ENCODE results near the gene TMEM178A.
"Not testable (repeated sequence)": the region's sequence is repeated elsewhere in the genome, so short reads cannot be mapped to it uniquely, and the experiment has no call there.

The TMEM178A gene

DNA sequence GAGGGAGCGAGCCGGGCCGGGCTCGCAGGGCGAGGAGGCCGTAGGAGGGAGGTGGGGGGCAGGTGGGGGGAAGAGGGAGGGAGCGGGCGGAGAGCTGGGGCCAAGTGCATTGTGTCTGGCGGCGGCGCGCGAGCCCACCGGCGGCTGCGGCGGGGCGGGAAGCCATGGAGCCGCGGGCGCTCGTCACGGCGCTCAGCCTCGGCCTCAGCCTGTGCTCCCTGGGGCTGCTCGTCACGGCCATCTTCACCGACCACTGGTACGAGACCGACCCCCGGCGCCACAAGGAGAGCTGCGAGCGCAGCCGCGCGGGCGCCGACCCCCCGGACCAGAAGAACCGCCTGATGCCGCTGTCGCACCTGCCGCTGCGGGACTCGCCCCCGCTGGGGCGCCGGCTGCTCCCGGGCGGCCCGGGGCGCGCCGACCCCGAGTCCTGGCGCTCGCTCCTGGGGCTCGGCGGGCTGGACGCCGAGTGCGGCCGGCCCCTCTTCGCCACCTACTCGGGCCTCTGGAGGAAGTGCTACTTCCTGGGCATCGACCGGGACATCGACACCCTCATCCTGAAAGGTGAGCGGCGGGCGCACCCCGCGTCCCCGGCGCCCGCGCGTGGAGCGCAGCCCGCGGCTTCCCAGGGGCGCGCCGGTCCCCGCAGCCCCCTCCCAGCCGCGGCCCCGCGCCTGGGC, at the start of gene TMEM178A:
TSS of gene TMEM178A (plus strand) at position 107 of the 680 bp plus-strand sequence. CDS start at position 165, 58 bp downstream.
- DNase-seq, result no peak

DNA sequence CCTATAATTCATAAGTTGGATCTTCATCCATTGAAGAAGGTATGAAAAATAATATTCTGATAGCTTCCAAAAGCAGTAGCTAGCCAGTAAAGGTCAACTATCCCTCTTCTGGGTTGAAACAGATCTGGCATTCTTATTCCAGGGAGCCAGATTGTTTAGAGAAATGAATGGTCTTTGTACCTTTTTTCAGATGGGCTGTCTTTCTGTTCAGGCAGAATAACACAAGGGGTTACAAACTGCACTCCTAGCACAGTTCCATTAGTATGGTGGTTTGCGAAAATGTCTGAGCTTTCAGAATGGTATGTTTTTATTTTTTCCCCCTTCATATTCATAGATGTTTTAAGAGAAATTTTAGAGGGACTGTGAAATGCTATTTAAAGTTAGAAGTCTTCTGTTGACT, 47.5 kb upstream of the TMEM178A start:
- no peak for DNase-seq

DNA sequence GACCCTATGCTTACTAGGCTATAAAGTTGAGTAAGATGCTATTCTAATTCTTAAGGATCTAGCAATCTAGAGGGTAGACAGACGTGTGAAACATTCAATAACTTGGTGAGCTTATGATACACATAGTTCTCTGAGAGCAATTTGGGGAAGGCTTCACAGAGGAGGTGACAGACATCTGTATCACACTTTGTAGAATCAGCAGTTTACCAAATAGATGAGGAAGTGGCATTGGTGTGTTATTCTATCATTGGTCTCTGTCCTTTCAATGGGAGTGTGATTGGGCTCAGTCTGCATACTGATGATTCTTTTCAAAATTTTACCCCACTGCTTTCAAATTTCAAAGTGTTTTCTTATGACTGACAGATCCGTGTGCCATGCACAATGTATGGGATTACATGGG, 47.0 kb upstream of the TMEM178A start:
- no peak for DNase-seq

DNA sequence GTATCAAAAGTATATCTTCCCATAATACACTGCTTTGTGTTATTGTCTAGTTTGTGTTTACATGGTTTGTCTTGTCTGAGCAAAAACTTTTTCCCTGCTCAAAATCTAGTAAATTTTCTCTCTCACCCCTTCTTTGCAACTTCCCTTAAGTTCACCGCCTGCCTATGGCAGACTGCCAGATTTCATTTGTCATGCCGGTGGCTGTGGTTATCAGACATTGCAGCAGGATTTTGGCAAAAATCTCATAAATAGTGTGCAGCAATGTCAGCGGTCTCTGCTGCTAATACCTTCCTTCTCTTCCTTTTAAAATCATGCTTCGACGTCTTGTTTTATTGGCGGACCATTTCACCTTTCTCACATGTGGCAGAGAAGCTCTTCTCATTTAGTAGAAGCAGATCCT, 45.6 kb upstream of the TMEM178A start:
- no peak for DNase-seq

DNA sequence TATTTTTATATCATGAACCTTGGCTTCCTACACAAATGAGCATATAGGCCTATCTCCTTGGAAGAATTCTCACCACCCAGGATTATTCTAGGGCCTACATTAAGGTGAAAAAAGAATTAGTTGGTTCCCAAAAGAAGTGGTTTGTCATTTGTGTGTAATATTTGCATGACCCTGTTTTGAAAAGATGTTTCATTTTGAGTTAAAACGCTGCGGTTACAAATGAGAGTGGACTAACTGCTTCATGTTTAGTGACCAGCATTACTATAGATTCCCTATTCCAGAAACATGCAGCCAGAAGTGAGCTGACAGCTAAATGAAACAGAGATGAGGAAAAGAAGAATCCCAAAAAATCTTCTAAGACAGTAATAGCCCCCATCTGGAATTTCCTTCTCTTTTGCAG, 44.1 kb upstream of the TMEM178A start:
- DNase-seq, result no peak

DNA sequence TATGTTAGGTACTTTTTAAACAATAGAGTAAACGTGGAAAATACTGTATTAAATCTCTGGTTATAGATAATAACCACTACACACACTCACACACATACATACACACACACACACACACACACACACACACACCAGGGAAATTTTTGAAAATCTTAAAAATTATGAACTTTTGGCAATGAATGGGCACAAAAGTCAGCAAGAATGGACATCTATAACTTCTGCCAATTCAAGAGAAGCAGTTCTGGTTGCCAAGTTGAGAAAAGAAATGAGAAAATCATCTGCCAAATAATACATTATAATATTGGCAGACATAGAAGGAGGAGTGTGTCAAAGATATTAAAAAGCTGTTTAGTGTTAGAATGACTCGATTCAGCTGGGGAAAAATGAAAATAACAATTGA, 42.9 kb upstream of the TMEM178A start:
- DNase-seq, result no peak

DNA sequence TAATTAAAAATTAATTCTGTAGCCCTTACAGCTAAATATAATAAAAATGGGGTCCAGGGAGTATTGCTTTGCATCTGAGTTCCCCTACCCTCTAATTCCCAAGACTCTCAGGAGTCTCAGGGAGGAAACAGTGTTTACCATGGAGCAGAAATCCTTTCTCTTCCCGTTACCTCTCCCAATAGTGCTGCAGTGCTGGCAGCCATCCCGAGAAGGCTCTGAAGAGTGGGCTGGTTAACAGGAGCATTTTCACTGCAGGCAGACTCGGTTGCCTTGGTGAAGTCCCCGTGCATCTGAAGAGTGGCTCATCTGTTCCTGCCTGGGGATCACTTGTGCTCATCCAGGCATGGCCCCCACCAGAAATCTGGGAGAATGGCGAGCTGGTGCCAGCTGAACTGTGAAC, 41.8 kb upstream of the TMEM178A start:
- DNase-seq, result no peak

DNA sequence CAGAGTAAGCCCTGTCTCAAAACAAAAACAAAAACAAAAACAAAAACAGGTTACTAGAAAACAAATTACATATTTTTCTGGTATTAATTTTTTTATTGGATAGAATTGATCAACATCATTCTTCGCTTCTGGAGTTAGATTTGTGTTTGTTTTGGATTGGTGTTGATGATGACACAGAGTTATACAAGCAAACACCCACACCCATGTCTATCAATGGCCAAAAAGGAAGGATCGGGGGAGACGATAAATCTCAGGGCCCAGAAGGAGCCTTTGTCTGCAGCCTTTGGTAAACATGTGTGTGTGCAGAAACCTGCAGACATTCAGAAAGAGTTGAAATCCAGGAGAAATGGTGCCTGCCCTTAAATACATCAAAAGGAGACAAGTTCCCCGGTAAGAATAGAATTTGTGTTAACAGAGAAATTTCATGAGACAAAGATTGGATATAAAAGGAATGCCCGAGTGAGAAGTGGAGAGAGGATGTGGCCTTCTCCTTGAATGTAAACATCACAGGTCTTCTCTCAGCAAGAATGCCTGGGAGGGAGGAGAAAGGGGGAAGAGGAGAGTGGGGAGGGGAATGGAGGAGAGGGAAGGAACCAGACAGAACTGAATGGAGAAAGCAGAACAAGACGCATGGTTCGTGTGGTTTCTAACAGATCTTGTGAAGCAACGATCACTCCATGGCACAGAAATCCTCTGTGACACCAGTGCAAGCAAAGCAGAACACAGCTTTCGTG, 40.4 kb upstream of the TMEM178A start:
- no peak for DNase-seq

DNA sequence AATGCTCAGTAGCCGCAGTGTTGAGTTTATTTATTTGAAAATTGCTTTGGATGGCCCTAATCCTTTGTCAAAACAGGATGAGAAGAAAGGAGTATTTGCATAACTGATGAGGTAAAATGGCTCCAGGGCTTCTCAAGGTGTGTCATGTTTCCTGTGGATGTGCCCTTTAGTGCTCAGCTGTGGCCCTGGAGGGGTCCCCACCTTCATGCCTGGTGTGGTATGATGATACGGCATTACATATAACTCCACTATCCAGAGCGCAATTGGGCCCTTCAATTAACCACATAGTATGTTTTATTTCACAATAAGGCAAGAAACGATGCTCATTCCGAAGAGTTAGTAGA, 39.8 kb upstream of the TMEM178A start:
- DNase-seq, result no peak

DNA sequence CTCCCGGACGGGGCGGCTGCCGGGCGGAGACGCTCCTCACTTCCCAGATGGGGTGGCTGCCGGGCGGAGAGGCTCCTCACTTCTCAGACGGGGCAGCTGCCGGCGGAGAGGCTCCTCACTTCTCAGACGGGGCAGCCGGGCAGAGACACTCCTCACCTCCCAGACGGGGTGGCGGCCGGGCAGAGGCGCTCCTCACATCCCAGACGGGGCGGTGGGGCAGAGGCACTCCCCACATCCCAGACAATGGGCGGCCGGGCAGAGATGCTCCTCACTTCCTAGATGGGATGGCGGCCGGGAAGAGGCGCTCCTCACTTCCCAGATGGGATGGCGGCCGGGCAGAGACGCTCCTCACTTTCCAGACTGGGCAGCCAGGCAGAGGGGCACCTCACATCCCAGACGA, 37.4 kb upstream of the TMEM178A start:
- DNase-seq, result not testable (repeated sequence)

DNA sequence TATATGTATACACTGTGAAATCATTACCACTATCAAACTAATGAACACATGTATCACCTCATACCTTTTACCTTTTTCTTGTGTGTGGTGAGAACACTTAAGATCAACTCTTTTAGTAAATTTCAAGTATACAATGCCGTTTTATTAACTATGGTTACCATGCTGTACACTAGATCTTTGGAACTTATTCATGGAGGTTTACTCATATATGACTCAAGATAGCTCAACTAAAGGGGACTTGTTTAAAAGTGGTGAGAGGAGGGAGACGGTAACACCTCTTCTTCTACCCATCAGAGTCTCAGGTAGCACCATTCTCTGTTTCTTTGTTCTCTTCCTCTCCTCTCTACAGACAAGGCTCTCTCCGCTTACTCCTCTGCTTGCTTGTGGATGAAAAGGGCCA, 36.1 kb upstream of the TMEM178A start:
- DNase-seq, result no peak

DNA sequence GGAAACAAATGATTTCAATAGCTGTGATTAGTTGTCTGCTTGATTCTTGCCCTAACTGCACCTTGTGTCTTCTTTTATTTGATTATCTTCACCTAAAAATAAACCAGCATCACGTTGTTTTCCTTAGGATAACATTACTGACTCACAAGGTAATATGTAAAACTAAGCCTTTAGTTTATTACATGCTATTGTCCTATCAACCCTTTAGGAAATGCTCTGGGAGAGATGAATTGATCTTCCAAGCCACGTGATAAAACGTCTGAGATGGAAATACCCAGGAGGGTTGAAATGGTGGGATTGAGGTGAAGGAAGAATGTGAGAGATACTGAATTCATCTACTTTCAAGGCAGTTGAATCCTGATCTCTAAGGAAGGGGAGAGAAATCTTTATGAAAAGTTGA, 34.5 kb upstream of the TMEM178A start:
- DNase-seq, result no peak

DNA sequence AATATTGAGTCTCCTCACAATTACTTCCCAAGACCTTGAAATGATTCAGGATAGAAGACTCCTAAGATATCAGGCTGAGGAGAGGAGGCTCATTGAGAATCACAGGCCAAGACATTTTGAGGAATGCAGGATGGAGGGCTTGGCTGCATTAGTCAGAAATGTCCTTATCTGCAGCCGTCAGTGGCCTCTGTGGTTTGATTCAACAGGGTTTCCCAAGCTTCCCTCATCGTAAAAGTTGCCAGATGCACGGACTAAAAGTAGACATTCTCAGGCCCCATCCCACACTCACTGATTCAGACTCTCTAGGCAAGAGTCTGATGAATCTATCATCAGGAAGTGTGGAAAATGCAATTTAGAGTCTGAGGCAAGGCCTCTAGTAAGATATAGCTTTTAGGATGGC, 34.0 kb upstream of the TMEM178A start:
- no peak for DNase-seq

DNA sequence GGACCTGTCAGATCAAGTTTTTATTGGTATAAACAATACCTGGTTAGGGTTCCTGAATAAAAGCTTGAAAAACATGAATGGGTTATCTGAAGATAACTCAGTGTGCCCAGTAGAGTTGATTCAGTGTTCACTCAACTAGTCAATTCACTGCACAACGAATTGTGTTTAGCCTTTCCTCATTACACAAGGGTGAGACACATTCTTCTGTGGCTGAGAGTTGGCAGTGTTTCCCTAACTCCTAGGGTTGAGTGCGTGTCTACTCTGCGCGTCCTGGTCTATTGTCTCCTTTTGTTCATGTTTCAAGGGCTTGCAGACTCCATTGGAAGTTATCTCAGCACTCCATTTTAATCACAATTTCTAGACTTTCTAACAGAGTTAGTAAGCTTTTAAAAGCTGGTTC, 32.8 kb upstream of the TMEM178A start:
- DNase-seq, result no peak

DNA sequence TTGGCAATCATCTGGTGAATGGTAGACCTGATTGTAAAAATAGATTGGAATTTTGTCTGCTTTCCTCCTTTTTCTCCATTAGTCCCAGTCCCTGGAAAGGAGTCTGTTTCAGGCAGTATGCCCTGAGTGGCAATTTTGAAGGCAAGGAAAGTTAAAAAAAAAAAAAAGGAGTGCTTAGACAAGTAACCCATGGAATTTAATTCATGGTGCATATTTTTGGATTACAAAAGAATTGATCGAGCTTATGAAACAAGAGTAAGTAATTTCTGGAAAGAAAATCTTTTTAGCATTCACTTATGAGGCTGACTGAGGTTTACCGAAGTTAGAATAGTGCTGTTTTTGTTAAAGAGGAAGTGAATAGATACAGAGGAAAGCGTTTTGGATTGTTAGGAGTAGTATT, 29.4 kb upstream of the TMEM178A start:
- DNase-seq, result no peak

DNA sequence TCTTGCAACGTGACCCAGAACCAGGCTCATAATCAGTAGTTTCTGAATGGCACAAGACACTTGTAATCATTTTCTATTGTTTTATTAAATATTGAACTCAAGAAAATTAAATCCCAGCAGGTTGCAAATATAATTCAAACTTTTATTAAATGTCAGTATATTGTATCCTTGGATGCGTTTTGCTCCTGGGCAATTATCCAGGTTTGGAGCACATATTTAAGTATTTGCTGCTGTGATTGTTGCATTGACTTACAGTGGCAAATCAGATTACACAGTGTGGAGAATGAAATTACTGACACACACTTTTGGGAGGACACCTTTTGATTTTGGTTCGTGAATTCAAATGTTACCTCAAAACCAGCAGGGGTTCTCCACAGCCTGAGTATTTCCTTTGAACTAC, 27.1 kb upstream of the TMEM178A start:
- DNase-seq, result no peak

DNA sequence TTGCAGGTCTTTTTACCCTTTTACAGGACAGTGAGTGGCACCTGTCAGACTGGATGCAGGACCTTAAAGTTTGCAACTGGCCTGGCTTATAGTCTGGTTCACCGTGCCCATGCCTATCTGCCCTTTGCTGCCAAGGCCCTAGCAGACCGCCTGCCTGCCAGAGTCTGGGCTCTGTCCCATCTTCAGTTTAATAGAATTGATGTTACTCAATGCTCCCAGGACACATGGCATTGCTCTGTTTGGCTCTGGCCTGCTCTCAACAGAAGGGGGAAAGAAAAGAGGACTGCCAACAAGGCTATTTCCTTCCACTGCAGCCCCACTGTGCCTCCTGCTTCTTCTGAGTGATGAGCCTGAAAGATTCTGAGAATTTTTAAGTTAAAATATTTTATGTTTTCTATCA, 25.6 kb upstream of the TMEM178A start:
- no peak for DNase-seq

DNA sequence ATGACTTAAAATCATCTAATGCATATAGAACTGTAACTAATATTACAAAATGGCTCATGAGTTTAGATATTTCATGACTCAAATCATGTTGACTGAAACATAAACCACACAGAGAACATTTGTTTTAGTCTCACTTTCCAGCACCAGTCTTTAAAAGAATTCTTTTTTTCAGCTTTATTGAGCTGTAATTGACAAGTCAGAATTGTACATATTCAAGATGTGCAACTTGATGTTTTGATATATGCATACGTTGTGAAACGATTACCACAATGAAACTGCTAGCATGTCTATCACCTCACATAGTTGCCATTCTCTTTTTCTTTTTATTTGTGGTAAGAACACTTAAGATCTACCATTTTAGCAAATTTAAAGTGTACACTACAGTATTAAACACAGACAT, 25.0 kb upstream of the TMEM178A start:
- DNase-seq, result no peak

DNA sequence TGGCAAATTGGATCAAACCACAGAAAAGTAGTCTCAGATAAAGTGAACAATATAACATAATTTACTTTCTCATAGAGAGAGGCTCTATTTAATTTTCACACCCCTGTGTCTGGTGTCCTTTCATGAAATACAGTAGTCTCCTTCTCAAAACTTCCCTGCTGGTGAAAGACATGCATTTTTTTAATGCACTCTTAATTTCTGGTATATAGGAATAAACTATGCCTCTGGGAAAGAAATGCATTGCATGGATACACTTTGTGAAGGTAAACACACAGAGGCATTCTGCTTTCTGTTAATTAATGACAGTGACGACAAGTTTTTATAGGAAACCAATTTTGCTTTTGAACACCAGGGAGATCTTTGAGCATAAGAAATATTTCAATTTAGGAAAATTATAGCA, 24.1 kb upstream of the TMEM178A start:
- no peak for DNase-seq

DNA sequence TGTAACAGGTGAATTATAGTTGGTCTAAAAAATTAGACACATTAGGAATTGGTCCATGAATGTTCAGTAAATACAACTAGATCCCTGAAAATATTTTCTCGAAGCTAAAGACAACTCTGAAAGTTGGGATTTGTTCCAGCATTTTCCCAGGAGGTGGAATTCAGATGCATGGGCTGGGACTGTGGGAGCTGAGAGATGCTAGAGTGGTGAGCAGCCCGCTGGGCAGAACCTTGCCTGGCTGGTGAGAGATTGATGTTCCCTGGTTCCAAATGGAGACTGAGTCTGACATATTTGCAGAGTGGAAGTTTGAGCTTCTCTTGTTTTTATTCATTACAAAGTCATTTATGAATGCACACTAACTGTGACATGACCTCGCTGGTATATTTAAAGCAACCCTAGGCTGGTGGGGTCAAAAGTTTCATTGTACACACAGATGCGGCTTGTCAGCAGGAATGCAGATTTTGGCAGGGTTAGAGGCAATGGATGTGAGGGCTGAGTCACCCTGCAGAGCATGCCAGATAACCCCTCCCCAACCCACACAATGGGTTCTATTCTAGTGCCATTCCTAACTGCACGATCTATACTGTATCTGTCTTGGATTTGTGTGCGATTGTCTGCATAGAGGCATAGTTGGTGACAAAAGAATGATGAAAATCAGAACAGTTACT, 23.5 kb upstream of the TMEM178A start:
- DNase-seq, result no peak

DNA sequence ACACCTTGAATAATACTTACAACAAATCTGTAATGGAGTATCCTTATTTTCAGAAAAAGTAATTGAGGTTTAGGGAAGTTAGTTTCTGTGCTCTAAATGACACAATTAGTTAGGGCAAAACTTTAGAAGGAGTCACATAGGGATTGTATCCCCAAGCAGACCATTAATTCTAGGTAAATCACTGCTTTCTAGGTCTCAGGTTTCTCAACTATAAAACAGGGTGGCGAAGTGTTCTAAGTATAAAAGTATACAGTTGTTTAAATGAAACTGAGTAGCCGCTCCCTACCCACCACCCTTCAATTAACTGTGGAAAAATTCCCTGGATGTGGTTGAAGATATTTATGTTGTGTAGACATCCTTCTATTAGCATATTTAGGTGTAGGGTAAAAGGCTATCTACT, 19.9 kb upstream of the TMEM178A start:
- DNase-seq, result no peak

DNA sequence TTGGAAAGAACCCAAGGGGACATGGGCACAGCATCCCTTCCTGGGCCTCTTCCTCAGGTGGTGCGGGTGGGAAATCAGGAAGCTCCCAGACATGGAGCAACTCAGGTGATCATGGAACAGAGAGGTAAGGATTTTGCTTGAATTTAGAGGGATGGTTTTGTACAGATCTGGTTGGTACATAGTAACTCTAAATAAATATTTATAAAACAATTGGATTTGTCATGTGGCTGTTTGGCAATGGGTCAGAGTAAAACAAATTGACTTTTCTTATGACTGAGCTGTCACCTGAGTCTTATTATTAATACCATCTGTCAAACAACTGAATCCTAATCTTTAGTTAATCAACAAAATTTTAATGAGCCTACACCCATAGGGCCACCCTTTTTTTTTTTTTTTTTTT, 19.4 kb upstream of the TMEM178A start:
- no peak for DNase-seq

DNA sequence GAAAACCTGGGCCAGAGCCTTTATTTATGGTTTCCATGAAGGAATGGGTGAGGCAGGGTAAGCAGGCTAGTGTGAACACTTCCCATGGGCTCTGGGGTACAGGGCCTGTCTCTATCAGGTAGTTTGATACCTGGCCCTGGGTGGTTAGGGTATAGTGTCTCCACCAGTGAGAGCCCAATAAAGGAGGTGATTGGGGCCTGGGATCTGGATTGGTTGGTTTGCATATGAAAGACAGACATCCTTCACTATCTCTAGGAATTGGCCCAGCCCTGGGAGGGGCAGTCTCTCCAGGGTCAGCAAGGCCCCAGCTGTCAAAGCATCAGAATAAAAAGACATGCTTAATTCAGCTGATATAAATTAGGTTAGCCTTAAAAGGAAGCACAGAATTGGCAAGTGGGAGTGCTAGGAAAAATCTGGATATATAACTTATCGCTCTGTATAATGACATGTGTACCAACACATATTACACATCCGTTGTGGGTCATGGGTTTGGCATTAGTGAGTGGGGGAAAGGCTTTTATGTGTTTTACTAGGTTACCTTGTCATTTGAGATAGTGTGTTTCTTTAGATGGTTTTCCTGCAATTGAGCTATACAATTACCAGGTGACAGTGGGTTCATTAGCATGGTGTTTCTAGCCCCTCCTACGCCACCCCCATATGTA, 18.5 kb upstream of the TMEM178A start:
- DNase-seq, result no peak

DNA sequence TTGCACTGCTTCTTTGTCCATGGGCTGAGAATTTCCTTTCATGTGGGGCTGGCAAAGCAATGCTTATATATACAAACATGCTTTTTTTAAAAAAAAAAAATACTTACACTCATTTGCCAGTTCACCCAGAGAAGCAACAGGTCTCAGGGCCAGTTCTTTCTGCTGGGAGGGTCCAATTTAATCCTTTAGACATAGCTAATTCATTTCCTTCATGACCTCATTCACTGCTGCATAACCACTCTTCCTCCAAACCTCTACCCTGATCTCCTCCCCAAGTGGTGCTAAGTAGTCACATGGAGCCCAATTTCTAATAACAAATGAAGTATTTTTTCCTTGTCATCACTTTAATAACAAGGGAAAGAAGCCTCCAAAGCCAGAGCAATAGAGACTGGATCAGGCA, 17.1 kb upstream of the TMEM178A start:
- no peak for DNase-seq

All from stimulated activated CD4-positive, alpha-beta T cell treated with anti-CD3 and anti-CD28 coated beads, Interleukin-4, amount 100 ng/mL, for 4 hours (primary cell).